RWPE1 (cell line): ENCODE results near the gene DPP8.

Experiments
- CTCF ChIA-PET: fragments of 350-600 bp; sonication (Branson Sonifier 250); formaldehyde crosslinking; extraction: SDS; loops from one replicate; lab custom pipeline; 2021; lab: Yijun Ruan, JAX
- POLR2A ChIA-PET: fragments of 400-600 bp; formaldehyde crosslinking; extraction: SDS; loops from one replicate; lab custom pipeline; 2020; ENCODE audit warnings: antibody characterized with exemption; ENCODE audit not compliant: low non-redundant PET; lab: Yijun Ruan, JAX
- DNase-seq: peaks from one replicate; pipeline ENCODE4 v3.0.0; 2012; ENCODE audit warnings: low spot score
- H3K27ac ChIP-seq: fragments of 450-650 bp; 2 replicates; pipeline ENCODE4 v1.5.1; 2017
- CTCF ChIP-seq: fragments of 450-650 bp; conservative IDR thresholded peaks from 2 replicates; pipeline ENCODE4 v1.5.1; 2017; ENCODE audit warnings: low read depth, mild to moderate bottlenecking

The DPP8 gene

GRCh38 chr15:65528461-65529060 is 11.1 kb upstream of the DPP8 start:
- ChIA-PET POLR2A (interaction anchor here (0.5 kb wide), 1 partner anchor 10 kb away, joined by 3 read pairs; no protein-coding TSS in a partner anchor), CTCF (interaction anchor here (1.1 kb wide), 1 partner anchor 10 kb away, joined by 3 read pairs; no protein-coding TSS in a partner anchor)
- H3K27ac ChIP-seq = no peak overlapping the region
- TF ChIP-seq CTCF = no peak
- no peak for DNase-seq

DNA sequence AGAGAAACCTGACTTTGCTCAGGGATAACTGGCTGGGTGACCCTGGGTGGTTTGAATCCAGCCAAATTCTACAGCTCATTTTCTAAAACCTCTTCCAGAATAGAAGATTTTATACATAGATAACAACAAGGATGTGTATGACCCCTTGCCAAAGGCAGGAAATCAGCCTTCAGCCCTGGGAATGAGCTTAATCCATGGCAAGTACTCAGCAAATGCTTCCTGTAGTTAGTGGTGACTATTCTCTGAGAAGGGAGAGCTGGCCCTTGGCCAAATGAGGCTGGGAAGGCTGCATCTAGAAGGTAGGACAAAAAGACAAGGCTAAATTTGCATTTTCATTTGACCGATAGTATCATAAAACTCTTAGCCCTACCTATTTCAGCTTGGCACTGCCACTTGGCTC is 8.1 kb upstream of the DPP8 start:
- DNase-seq = no peak
- H3K27ac ChIP-seq = no peak overlapping the region
- no peak for TF ChIP-seq CTCF
- POLR2A ChIA-PET = no interaction called here
- CTCF ChIA-PET = no interaction called here

DNA sequence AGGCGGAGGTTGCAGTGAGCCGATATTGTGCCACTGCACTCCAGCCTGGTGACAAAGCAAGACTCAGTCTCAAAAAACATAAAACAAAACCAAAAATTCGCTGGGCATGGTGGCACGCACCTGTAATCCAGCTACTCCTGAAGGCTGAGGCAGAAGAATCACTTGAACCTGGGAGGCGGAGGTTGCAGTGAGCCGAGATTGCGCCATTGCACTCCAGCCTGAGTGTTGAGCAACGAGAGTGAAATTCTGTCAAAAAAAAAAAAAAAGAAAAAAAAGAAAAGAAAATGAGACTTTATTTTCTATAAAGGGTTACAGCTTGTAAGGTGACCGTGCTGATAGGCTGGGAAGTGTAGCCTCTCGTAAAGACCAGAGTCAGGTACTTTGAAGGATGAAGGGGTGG is 6.7 kb upstream of the DPP8 start:
- no peak for TF ChIP-seq CTCF
- ChIA-PET POLR2A (no interaction called here), CTCF (interaction anchor here (0.6 kb wide), 1 partner anchor 205 kb away, joined by 3 read pairs; no protein-coding TSS in a partner anchor)
- no peak overlapping the region for H3K27ac ChIP-seq
- DNase-seq = no peak

- TF ChIP-seq CTCF = no peak
- no peak overlapping the region for H3K27ac ChIP-seq
- CTCF ChIA-PET = no interaction called here
- POLR2A ChIA-PET = no interaction called here
- no peak for DNase-seq
These were observed 3.9 kb upstream of the DPP8 start for GRCh38 chr15:65521350-65521749.

- ChIA-PET CTCF (interaction anchor here (0.6 to 1.3 kb wide), 6 partner anchors 10 to 1917 kb away, joined by 3 to 4 read pairs (median 3); partner anchors contain the start of genes HACD3 and RAB11A), POLR2A (interaction anchor here (0.7 kb wide), 1 partner anchor 10 kb away, joined by 3 read pairs; no protein-coding TSS in a partner anchor)
- no peak for DNase-seq
- no peak for TF ChIP-seq CTCF
- H3K27ac ChIP-seq = no peak overlapping the region
These were observed 1.3 kb upstream of the DPP8 start for GRCh38 chr15:65518633-65519285.

DNA sequence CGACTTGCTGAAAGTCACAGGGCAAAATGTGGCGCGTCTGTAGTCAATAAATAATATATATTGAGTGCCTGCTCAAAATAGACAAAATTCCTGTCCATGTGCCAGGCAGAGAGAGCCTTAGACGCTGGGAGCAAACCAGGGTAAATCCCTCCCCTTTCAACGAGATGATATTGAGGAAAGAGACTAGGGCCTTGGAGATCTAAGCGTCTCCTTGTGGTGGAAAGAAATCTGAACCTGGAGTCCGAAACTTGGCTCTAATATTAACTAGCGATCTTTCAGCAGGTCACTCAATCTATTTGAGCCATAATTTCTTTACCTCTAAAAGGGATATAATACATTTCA is 348 bp upstream of the DPP8 start:
- TF ChIP-seq CTCF = peak; percentile 45
- no peak for DNase-seq
- ChIA-PET CTCF (interaction anchor here (0.6 to 1.3 kb wide), 3 partner anchors 11 to 19 kb away, joined by 3 to 4 read pairs (median 3); partner anchors contain the start of gene HACD3), POLR2A (no interaction called here)
- H3K27ac ChIP-seq = peak overlapping the region; percentile 91
